ENCODE data around the gene PAN3.

DNA sequence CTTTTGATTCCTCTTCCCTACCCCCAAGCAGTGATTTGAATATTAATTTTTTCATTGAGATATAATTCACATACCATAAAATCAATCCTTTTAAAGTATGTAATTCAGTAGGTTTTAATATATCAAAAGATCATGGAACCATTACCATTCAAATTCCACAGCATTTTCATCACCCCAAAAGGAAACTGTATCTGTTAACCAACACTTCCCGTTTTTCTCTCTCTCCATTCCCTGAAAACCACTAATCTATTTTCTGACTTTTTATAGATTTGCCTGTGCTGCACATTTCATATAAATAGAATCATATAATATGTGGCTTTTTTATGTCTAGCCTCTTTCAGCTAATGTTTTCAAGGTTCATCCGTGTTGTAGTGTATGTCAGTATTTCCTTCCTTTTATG, 107.1 kb downstream of the PAN3 start:
- TF ChIP-seq, protein P1, sequence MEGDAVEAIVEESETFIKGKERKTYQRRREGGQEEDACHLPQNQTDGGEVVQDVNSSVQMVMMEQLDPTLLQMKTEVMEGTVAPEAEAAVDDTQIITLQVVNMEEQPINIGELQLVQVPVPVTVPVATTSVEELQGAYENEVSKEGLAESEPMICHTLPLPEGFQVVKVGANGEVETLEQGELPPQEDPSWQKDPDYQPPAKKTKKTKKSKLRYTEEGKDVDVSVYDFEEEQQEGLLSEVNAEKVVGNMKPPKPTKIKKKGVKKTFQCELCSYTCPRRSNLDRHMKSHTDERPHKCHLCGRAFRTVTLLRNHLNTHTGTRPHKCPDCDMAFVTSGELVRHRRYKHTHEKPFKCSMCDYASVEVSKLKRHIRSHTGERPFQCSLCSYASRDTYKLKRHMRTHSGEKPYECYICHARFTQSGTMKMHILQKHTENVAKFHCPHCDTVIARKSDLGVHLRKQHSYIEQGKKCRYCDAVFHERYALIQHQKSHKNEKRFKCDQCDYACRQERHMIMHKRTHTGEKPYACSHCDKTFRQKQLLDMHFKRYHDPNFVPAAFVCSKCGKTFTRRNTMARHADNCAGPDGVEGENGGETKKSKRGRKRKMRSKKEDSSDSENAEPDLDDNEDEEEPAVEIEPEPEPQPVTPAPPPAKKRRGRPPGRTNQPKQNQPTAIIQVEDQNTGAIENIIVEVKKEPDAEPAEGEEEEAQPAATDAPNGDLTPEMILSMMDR (IDR thresholded peaks at IDR 0.05; ENCODE audit: low read depth, low read length) = no peak
- TF ChIP-seq, protein P2, sequence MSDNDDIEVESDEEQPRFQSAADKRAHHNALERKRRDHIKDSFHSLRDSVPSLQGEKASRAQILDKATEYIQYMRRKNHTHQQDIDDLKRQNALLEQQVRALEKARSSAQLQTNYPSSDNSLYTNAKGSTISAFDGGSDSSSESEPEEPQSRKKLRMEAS (IDR thresholded peaks at IDR 0.05; ENCODE audit: low read depth, low read length) = no peak
- no peak for TF ChIP-seq POLR2A (IDR thresholded peaks at IDR 0.05; ENCODE audit: extremely low read depth, insufficient read length)
